H9 (cell line): ENCODE measurements around the gene RPL7L1. TPM values are rescaled to one million over a fixed set of nuclear protein-coding genes. Genes with fewer than 3 reads are reported as not detected.
A peak's percentile ranks its signal among the peaks of the same experiment; 100 is the strongest.

Source experiments
- DNase-seq: peaks from one replicate; pipeline ENCODE4 v3.0.0-alpha.2; 2017
- H2AFZ ChIP-seq: one replicate; pipeline ENCODE4 v1.6.1; 2013; ENCODE audit warnings: mild to moderate bottlenecking, low read length, control low read depth, moderate library complexity
- H2AK5ac ChIP-seq: 2 replicates; pipeline ENCODE4 v1.6.1; 2013; ENCODE audit warnings: low read length, control low read depth, mixed read lengths; ENCODE audit not compliant: insufficient read length
- H2BK120ac ChIP-seq: one replicate; pipeline ENCODE4 v1.6.1; 2013; ENCODE audit warnings: low read depth, mild to moderate bottlenecking, low read length, control low read depth, inconsistent platforms; ENCODE audit not compliant: poor library complexity, severe bottlenecking
- H2BK12ac ChIP-seq: 2 replicates; pipeline ENCODE4 v1.6.1; 2013; ENCODE audit warnings: low read length, control low read depth, mixed read lengths, low read depth; ENCODE audit not compliant: insufficient read length
- H2BK15ac ChIP-seq: 2 replicates; pipeline ENCODE4 v1.6.1; 2013; ENCODE audit warnings: low read depth, low read length, control low read depth
- H2BK20ac ChIP-seq: one replicate; pipeline ENCODE4 v1.6.1; 2013; ENCODE audit warnings: low read depth, mild to moderate bottlenecking, low read length, control low read depth, inconsistent platforms; ENCODE audit not compliant: poor library complexity, severe bottlenecking
- H2BK5ac ChIP-seq: 2 replicates; pipeline ENCODE4 v1.6.1; 2013; ENCODE audit warnings: low read length, control low read depth, mixed read lengths; ENCODE audit not compliant: insufficient read length
- H3K14ac ChIP-seq: 2 replicates; pipeline ENCODE4 v1.6.1; 2013; ENCODE audit warnings: low read length, control low read depth; ENCODE audit not compliant: insufficient read depth
- H3K18ac ChIP-seq: 2 replicates; pipeline ENCODE4 v1.6.1; 2013; ENCODE audit warnings: low read depth, mild to moderate bottlenecking, mixed read lengths, low read length, control low read depth; ENCODE audit not compliant: insufficient read length
- H3K23ac ChIP-seq: 2 replicates; pipeline ENCODE4 v1.6.1; 2013; ENCODE audit warnings: low read length, control low read depth, mixed read lengths, low read depth; ENCODE audit not compliant: insufficient read length
- H3K23me2 ChIP-seq: 2 replicates; pipeline ENCODE4 v1.6.1; 2013; ENCODE audit warnings: low read depth, mild to moderate bottlenecking, mixed read lengths, low read length, control low read depth; ENCODE audit not compliant: insufficient read length, poor library complexity, severe bottlenecking
- H3K27ac ChIP-seq: 2 replicates; pipeline ENCODE4 v1.5.1; 2013; ENCODE audit warnings: low read length, control low read depth, mixed read lengths, low read depth; ENCODE audit not compliant: insufficient read length
- H3K27me3 ChIP-seq: 2 replicates; pipeline ENCODE4 v1.6.1; 2013; ENCODE audit warnings: low read length, control low read depth, inconsistent platforms; ENCODE audit not compliant: insufficient read depth
- H3K4ac ChIP-seq: 2 replicates; pipeline ENCODE4 v1.6.1; 2013; ENCODE audit warnings: low read depth, mild to moderate bottlenecking, control low read depth, inconsistent platforms, low read length, moderate library complexity
- H3K4me1 ChIP-seq: 2 replicates; pipeline ENCODE4 v1.6.1; 2013; ENCODE audit warnings: low read length, control low read depth, inconsistent platforms; ENCODE audit not compliant: insufficient read depth
- H3K4me2 ChIP-seq: 2 replicates; pipeline ENCODE4 v1.6.1; 2013; ENCODE audit warnings: low read length, control low read depth, mixed read lengths; ENCODE audit not compliant: insufficient read length, insufficient read depth
- H3K56ac ChIP-seq: 2 replicates; pipeline ENCODE4 v1.6.1; 2013; ENCODE audit warnings: low read depth, mild to moderate bottlenecking, mixed read lengths, low read length, control low read depth; ENCODE audit not compliant: insufficient read length
- H3K79me1 ChIP-seq: 2 replicates; pipeline ENCODE4 v1.6.1; 2013; ENCODE audit warnings: low read depth, mild to moderate bottlenecking, moderate library complexity, low read length, control low read depth, inconsistent platforms; ENCODE audit not compliant: insufficient read depth, poor library complexity, severe bottlenecking
- H3K79me2 ChIP-seq: 2 replicates; pipeline ENCODE4 v1.6.1; 2013; ENCODE audit warnings: low read length, control low read depth, inconsistent platforms; ENCODE audit not compliant: insufficient read depth
- H3K9ac ChIP-seq: 2 replicates; pipeline ENCODE4 v1.6.1; 2013; ENCODE audit warnings: low read length, control low read depth, mixed read lengths; ENCODE audit not compliant: insufficient read length; ENCODE audit errors: extremely low read depth
- H3K9me3 ChIP-seq: one replicate; pipeline ENCODE4 v1.6.1; 2013; ENCODE audit warnings: low read depth, low read length, inconsistent platforms; ENCODE audit not compliant: control insufficient read depth
- H3T11ph ChIP-seq: one replicate; pipeline ENCODE4 v1.6.1; 2013; ENCODE audit warnings: mild to moderate bottlenecking, low read length, control low read depth, inconsistent platforms
- H4K20me1 ChIP-seq: one replicate; pipeline ENCODE4 v1.6.1; 2013; ENCODE audit not compliant: control insufficient read depth, insufficient read length, insufficient read depth
- H4K5ac ChIP-seq: 2 replicates; pipeline ENCODE4 v1.6.1; 2013; ENCODE audit warnings: low read depth, mild to moderate bottlenecking, mixed read lengths, low read length, control low read depth; ENCODE audit not compliant: insufficient read length
- H4K8ac ChIP-seq: replicated peaks from 2 replicates; pipeline ENCODE4 v1.6.1; 2013; ENCODE audit warnings: low read length, control low read depth, mixed read lengths, low read depth; ENCODE audit not compliant: insufficient read length
- H4K91ac ChIP-seq: 2 replicates; pipeline ENCODE4 v1.6.1; 2013; ENCODE audit warnings: low read depth, mild to moderate bottlenecking, moderate library complexity, mixed read lengths, low read length, control low read depth; ENCODE audit not compliant: insufficient read length
- H3K27ac Mint-ChIP-seq, 3 experiments: 2 replicates in 2 of 3; 3 replicates in 1 of 3; pipeline ENCODE4 v1.8.0; 2020 to 2021; ENCODE audit warnings: mixed read lengths in 3 of 3, mild to moderate bottlenecking in 1 of 3, moderate library complexity in 1 of 3
- H3K27me3 Mint-ChIP-seq: 2 replicates; pipeline ENCODE4 v1.8.0; 2021; ENCODE audit warnings: low read depth, mild to moderate bottlenecking, moderate library complexity, mixed read lengths
- H3K36me3 Mint-ChIP-seq, 3 experiments: 2 replicates in 2 of 3; 3 replicates in 1 of 3; pipeline ENCODE4 v1.8.0; 2020 to 2021; ENCODE audit warnings: low read depth in 3 of 3, mixed read lengths in 3 of 3; ENCODE audit not compliant: insufficient read depth in 1 of 3
- H3K4me1 Mint-ChIP-seq, 2 experiments: 2 replicates each; pipeline ENCODE4 v1.8.0; 2020; ENCODE audit warnings: mixed read lengths in 2 of 2
- H3K4me3 Mint-ChIP-seq, 2 experiments: 2 replicates in 1 of 2; 3 replicates in 1 of 2; pipeline ENCODE4 v1.8.0; 2020 to 2021; ENCODE audit warnings: mild to moderate bottlenecking in 2 of 2, mixed read lengths in 2 of 2, moderate library complexity in 1 of 2
- H3K9me3 Mint-ChIP-seq, 2 experiments: 2 replicates in 1 of 2; 3 replicates in 1 of 2; pipeline ENCODE4 v1.8.0; 2020; ENCODE audit warnings: mild to moderate bottlenecking in 2 of 2, mixed read lengths in 2 of 2, moderate library complexity in 1 of 2
- CTCF ChIP-seq: fragments of 200-600 bp; sonication (generic); conservative IDR thresholded peaks from 3 replicates; pipeline ENCODE4 v1.8.0; 2021; ENCODE audit warnings: antibody characterized with exemption, mild to moderate bottlenecking
- WGBS: extraction: QIAGEN DNeasy Blood & Tissue Kit; methylation state at CpG from one replicate; pipeline ENCODE4 v1.1.7; 2013; ENCODE audit warnings: missing lambda C conversion rate, low lambda C conversion rate, mixed read lengths; ENCODE audit not compliant: insufficient read length; ENCODE audit errors: extremely low coverage; 5-methylcytosine and 5-hydroxymethylcytosine counted together
- total RNA-seq: library from RNA; stranded (reverse); gene quantifications from 2 replicates; pipeline ENCODE4 v1.2.1, GENCODE V29; 2021

RPL7L1 gene
- total RNA-seq, 1 experiment from 2014 or later: 130 TPM

DNA sequence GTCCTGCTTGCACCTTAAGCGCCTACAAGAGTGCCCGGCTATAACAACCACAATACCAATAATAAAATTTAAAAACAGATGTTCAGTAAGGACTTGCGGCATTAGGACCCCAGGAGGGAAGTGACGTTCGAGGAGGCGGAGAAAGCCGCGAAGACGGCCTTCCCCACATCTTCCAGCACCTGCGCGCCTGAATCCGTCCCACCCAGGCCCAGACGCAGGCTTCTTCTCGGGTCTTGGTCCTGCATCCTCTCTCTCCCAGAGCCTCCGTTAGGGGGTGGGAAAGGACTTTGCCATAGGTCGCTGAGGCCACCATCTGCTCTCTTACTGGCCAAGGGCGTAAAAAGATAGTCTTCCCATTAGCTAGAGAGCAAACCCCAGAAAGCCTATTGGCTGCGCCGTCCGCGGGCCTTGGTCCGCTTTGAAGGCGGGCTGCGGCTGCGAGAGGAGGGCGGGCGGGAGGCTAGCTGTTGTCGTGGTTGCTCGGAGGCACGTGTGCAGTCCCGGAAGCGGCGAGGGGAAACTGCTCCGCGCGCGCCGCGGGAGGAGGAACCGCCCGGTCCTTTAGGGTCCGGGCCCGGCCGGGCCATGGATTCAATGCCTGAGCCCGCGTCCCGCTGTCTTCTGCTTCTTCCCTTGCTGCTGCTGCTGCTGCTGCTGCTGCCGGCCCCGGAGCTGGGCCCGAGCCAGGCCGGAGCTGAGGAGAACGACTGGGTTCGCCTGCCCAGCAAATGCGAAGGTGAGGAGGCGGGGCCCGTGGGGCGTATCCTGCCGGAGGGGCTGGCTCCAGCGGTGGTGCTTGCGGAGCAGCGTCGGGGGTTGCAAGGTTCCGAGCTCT lies 49.8 kb downstream of the RPL7L1 start, which contains the start of gene CNPY3:
CNPY3 (plus strand) TSS at position 495 of the 835 bp plus-strand sequence; CDS start at position 586, 91 bp downstream.
- H3K9me3 Mint-ChIP-seq: no peaks in the 10 kb centered on the region
- Histone ChIP-seq H4K20me1 (no peaks in the 10 kb centered on the region), H4K5ac (no peak within 1 kb of the TSS), H3K27ac (peak within 1 kb of the TSS; percentile 81), H3K4me2 (peak within 1 kb of the TSS; percentile 96), H3K79me2 (no peaks in the 10 kb centered on the region; the same call in 1 of the 2 replicates), H4K91ac (no peak within 1 kb of the TSS), H2BK20ac (peak within 1 kb of the TSS; percentile 90), H3K9ac (peak within 1 kb of the TSS; percentile 87), H2BK5ac (peak within 1 kb of the TSS; percentile 65), H3K56ac (no peak within 1 kb of the TSS), H3K79me1 (no peaks in the 10 kb centered on the region), H3K18ac (peak within 1 kb of the TSS; percentile 71), H3K4me1 (no peaks in the 10 kb centered on the region; the same call in 1 of the 2 replicates), H2BK120ac (peak within 1 kb of the TSS; percentile 39), H3K14ac (peak within 1 kb of the TSS; percentile 75), H3K27me3 (no peaks in the 10 kb centered on the region), H4K8ac (no peak within 1 kb of the TSS), H3K23ac (no peak within 1 kb of the TSS), H2AK5ac (no peak within 1 kb of the TSS), H3K23me2 (peaks cover 18% of the 10 kb centered on the region), H2BK12ac (peak within 1 kb of the TSS; percentile 71), H2AFZ (peak within 1 kb of the TSS; percentile 76), H3T11ph (no peak within 1 kb of the TSS), H3K4ac (no peak within 1 kb of the TSS; the same call in 1 of the 2 replicates), H3K9me3 (no peaks in the 10 kb centered on the region), H2BK15ac (no peak within 1 kb of the TSS)
- no peak for TF ChIP-seq CTCF
- H3K27ac Mint-ChIP-seq: peak within 1 kb of the TSS; percentile 99
- no CpG with 5 or more reads among the region's 63 CpGs for WGBS
- no peaks in the 10 kb centered on the region for H3K27me3 Mint-ChIP-seq
- peak within 1 kb of the TSS; percentile 95 to 97 for H3K4me3 Mint-ChIP-seq
- DNase-seq: peak; percentile 98
- peaks cover 10 to 33% (median 23%) of the 10 kb centered on the region in 3 experiments; a peak in 6 of 7 replicates for H3K36me3 Mint-ChIP-seq
- peaks cover 24 to 29% of the 10 kb centered on the region in 2 experiments for H3K4me1 Mint-ChIP-seq
